Retinal pigment epithelial cell (primary cell): Measurements from ENCODE around the gene ETV6.
"Not testable (repeated sequence)": the region's sequence is repeated elsewhere in the genome, so short reads cannot be mapped to it uniquely, and the experiment has no call there.

Source experiments
- DNase-seq: peaks from one replicate; pipeline ENCODE4 v3.0.0-alpha.2; 2010; ENCODE audit warnings: low read depth
- H3K4me3 ChIP-seq: 2 replicates; pipeline ENCODE4 v1.5.1; 2011; ENCODE audit warnings: mild to moderate bottlenecking, low read length, control low read depth, moderate library complexity
- TF ChIP-seq, protein P1 (sequence below): conservative IDR thresholded peaks from 2 replicates; pipeline ENCODE4 v1.5.1; 2011; ENCODE audit warnings: low read depth, low read length, control low read depth, inconsistent platforms

Gene ETV6

DNA sequence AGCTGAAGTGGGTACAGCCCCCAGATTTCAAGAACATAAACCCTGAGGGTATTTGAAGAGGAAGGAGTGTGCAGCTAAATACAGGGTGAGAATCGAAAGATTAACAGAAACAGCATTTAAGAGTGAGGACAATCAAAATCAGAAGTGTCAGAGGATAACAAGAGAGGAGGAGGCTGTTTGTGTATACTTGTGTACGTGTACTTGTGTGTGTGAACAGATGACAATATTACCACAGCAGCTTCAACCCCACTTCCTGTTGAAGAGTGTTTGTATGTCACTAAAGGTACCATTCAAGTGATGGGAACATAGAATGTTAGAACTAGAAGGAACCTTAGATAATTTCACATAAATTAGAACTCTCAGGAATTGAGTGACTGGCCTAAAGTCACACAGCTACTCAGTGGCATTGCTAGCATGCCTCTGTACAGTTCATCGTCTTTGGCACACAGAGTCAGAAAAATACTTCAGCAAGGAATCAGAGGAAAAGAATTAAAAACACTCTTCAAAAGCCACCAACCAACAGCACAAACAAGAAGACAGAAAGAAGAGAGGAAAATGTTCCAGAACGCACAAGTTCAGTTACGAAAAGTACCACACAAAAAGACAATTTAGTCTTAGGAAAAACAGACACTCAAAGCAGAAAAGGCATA is 256.9 kb downstream of the ETV6 start:
- no peak overlapping the region for H3K4me3 ChIP-seq
- TF ChIP-seq, protein P1, sequence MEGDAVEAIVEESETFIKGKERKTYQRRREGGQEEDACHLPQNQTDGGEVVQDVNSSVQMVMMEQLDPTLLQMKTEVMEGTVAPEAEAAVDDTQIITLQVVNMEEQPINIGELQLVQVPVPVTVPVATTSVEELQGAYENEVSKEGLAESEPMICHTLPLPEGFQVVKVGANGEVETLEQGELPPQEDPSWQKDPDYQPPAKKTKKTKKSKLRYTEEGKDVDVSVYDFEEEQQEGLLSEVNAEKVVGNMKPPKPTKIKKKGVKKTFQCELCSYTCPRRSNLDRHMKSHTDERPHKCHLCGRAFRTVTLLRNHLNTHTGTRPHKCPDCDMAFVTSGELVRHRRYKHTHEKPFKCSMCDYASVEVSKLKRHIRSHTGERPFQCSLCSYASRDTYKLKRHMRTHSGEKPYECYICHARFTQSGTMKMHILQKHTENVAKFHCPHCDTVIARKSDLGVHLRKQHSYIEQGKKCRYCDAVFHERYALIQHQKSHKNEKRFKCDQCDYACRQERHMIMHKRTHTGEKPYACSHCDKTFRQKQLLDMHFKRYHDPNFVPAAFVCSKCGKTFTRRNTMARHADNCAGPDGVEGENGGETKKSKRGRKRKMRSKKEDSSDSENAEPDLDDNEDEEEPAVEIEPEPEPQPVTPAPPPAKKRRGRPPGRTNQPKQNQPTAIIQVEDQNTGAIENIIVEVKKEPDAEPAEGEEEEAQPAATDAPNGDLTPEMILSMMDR: no peak
- no peak for DNase-seq

DNA sequence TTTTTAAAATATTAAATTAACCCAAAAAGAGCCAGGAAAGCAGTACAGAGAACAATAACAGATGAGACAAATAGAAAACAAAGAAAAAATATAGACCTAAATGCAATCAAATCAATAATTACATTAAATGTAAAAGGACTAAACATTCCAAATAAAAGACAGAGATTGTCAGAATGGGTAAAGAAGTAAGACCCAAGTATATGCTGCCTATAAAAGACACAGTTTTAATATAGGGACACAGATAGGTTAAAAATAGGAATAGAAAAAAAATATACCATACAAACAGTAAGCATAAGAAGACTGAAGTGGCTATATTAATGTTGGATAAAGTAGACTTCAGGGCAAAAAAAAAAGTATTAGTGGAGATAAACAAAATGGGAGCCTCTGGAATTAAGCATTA is 258.2 kb downstream of the ETV6 start:
- H3K4me3 ChIP-seq: no peak overlapping the region
- TF ChIP-seq, protein P1: no peak
- no peak for DNase-seq

GRCh38 chr12:11909406-11909805 is 259.9 kb downstream of the ETV6 start:
- not testable (repeated sequence) for DNase-seq, H3K4me3 ChIP-seq

DNA sequence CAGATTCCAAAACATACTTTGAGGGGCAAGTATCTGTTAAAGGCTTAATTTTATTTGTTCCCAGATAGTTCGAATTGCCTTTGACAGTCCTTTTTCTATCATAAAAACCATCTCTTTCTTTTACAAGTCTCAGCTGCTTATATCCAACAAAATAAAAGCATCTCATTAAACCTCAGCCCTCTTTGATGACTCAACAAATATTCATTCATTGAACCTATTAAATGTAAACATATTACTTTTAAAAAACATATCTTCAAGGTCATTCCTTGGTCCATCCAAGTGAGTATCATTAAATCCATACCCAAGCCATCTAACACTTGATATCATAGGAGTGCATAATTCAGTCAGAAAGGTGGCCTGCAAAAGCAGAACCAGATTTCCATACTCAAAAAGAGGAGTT is 266.6 kb downstream of the ETV6 start:
- DNase-seq: no peak
- H3K4me3 ChIP-seq: no peak overlapping the region
- TF ChIP-seq, protein P1: no peak

DNA sequence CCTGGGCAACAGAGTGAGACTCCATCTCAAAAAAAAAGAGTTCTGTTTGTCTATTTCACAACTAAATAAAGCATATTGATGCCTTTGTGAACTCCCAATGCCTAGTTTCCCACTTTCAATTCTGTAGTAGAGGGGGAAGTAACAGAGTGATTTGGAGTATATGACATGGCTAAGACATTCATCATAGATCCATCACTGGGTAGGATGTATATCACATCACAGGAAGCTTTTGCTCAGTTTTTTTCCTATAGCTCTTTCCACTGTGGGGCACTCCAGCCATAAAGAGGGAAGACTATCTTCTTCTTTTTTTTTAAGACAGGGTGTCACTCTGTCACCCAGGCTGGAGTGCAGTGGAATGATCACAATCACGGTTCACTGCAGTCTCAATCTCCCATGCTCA is 267.3 kb downstream of the ETV6 start:
- TF ChIP-seq, protein P1: no peak
- DNase-seq: no peak
- H3K4me3 ChIP-seq: no peak overlapping the region

- DNase-seq: no peak
- no peak overlapping the region for H3K4me3 ChIP-seq
- TF ChIP-seq, protein P1: no peak
Observed at GRCh38 chr12:11917501-11917900, 268.0 kb downstream of the ETV6 start.

DNA sequence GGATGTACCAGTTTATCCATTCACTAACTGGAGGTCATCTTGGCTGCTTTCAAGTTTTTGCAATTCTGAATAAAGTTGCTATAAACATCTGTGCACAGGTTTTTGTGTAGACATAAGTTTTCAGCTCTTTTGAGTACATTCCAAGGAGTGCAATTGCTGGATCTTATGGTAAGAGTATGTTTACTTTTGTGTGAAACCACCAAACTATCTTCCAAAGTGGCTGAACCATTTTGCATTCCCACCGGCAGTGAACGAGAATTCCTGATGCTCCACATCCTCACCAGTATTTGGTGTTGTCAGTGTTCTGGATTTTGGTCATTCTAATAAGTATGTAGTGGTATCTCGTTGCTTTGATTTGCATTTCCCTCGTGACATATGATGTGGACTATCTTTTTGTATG is 270.8 kb downstream of the ETV6 start:
- TF ChIP-seq, protein P1: no peak
- no peak for DNase-seq
- no peak overlapping the region for H3K4me3 ChIP-seq
